ES-I3 (cell line): ENCODE results near the gene METTL22.

Experiments used
- H3K36me3 ChIP-seq: 2 replicates; pipeline ENCODE4 v1.6.1; 2013; ENCODE audit warnings: mild to moderate bottlenecking, low read length, control low read depth, moderate library complexity; ENCODE audit not compliant: insufficient read depth
- H3K4me1 ChIP-seq: 2 replicates; pipeline ENCODE4 v1.6.1; 2013; ENCODE audit warnings: mild to moderate bottlenecking, control low read depth, low read length; ENCODE audit not compliant: insufficient read depth
- H3K9ac ChIP-seq: 2 replicates; pipeline ENCODE4 v1.6.1; 2013; ENCODE audit warnings: low read depth, mild to moderate bottlenecking, low read length, moderate library complexity
- H3K9me3 ChIP-seq: 2 replicates; pipeline ENCODE4 v1.6.1; 2013; ENCODE audit warnings: mild to moderate bottlenecking, low read length, moderate library complexity; ENCODE audit not compliant: control insufficient read depth, insufficient read depth

METTL22 gene

GRCh38 chr16:8587065-8587464 lies 34.4 kb upstream of the METTL22 start:
- H3K9me3 ChIP-seq = no peaks in the 10 kb centered on the region
- H3K9ac ChIP-seq = no peak overlapping the region
- H3K4me1 ChIP-seq = no peaks in the 10 kb centered on the region
- H3K36me3 ChIP-seq = no peaks in the 10 kb centered on the region

DNA sequence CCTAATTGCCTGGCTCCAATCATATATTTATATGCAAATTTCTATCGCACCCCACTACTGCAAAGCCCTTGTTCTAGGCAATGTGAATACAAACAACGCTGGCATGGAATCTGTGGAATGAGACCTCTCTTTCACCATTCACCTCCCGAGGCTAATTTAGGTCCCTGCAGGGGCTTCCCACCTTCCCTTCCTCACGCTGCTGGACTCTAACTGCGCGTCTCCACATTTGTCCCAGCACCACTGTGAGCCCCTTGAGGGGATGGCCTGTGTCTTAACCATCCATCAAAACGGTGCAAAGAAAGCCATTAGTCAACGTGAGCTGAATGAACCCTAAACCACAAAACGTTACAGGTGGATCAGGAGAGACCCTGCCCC lies 32.8 kb upstream of the METTL22 start:
- Histone ChIP-seq H3K9me3 (no peaks in the 10 kb centered on the region), H3K36me3 (no peaks in the 10 kb centered on the region), H3K9ac (peak overlapping the region; percentile 44; the same call in 1 of the 2 replicates), H3K4me1 (no peaks in the 10 kb centered on the region)

GRCh38 chr16:8589057-8589899 lies 32.2 kb upstream of the METTL22 start:
- Histone ChIP-seq H3K36me3 (no peaks in the 10 kb centered on the region), H3K9ac (peak overlapping the region; percentile 44), H3K9me3 (no peaks in the 10 kb centered on the region), H3K4me1 (no peaks in the 10 kb centered on the region)

- H3K9me3 ChIP-seq = no peaks in the 10 kb centered on the region
- H3K36me3 ChIP-seq = no peaks in the 10 kb centered on the region
- H3K4me1 ChIP-seq = no peaks in the 10 kb centered on the region
- H3K9ac ChIP-seq = peak within 1 kb of the TSS; percentile 44
Observed at GRCh38 chr16:8589900-8590688, 31.4 kb upstream of the METTL22 start, which contains the start of gene TMEM114. Gene TMEM114, minus strand, starts transcription at chr16:8590511. Its CDS starts 673 bp downstream, at chr16:8589838.

DNA sequence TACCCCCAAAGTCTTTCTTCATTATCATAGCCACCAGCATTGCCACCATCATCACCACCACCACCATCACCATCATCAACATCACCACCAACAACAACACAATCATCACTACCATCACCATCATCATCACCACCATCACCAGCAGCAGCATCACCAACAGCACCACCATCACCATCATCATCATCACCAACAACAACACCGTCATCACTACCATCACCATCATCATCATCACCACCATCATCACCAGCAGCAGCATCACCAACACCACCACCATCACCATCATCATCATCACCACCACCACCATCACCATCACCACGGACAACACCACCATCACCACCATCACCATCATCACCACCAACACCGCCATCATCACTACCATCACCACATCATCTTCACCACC lies 30.7 kb upstream of the METTL22 start:
- no peak overlapping the region for H3K9ac ChIP-seq
- no peaks in the 10 kb centered on the region for H3K4me1 ChIP-seq
- no peaks in the 10 kb centered on the region for H3K9me3 ChIP-seq
- H3K36me3 ChIP-seq = no peaks in the 10 kb centered on the region

DNA sequence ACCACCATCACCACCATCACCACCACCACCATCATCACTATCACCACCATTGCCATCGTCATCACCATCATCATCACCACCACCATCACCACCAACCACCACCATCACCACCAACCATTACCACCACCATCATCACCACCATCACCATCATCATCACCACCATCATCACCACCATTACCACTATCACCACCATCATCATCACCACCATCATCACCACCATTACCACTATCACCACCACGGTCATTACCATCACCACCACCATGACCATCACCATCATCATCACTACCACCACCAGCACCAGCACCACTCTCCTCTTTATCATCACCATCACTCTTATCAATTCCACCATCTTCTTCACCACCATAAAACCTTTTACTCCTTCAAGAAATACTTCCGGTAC lies 30.0 kb upstream of the METTL22 start:
- Histone ChIP-seq H3K36me3 (no peaks in the 10 kb centered on the region), H3K4me1 (no peaks in the 10 kb centered on the region), H3K9me3 (no peaks in the 10 kb centered on the region), H3K9ac (no peak overlapping the region)

DNA sequence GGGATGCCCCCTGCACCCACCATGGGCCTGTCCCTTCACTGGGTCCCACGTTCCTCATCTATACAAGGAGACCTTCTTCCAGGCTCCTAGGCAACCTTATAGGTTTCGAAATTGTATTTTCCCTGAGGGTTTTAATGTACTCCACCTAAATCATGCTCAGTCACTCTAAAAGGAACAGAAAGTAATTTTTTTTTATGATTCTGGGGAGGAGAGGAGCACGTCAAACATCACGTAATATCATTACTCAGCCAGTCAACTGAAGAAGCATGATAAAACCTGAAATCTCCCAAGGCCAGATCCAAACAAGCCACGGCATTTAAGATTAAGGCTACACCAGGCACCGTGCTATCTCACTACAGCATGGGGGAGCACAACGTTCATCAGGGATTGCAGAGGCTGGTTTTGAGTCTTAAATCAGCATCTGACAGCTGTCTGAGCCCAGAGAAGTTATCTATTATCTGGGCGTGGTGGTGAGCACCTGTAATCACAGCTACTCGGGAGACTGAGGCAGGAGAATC lies 27.3 kb upstream of the METTL22 start:
- H3K9me3 ChIP-seq = no peaks in the 10 kb centered on the region
- H3K36me3 ChIP-seq = no peaks in the 10 kb centered on the region
- no peak overlapping the region for H3K9ac ChIP-seq
- no peaks in the 10 kb centered on the region for H3K4me1 ChIP-seq

GRCh38 chr16:8595783-8596182 lies 25.7 kb upstream of the METTL22 start:
- H3K9me3 ChIP-seq = no peaks in the 10 kb centered on the region
- H3K36me3 ChIP-seq = no peaks in the 10 kb centered on the region
- H3K4me1 ChIP-seq = no peaks in the 10 kb centered on the region
- no peak overlapping the region for H3K9ac ChIP-seq

GRCh38 chr16:8596581-8596980 lies 24.9 kb upstream of the METTL22 start:
- H3K9ac ChIP-seq = no peak overlapping the region
- no peaks in the 10 kb centered on the region for H3K36me3 ChIP-seq

GRCh38 chr16:8600144-8600775 lies 21.2 kb upstream of the METTL22 start:
- no peaks in the 10 kb centered on the region for H3K4me1 ChIP-seq
- peaks cover 6% of the 10 kb centered on the region; the same call in 1 of the 2 replicates for H3K9me3 ChIP-seq
- H3K9ac ChIP-seq = no peak overlapping the region
- no peaks in the 10 kb centered on the region for H3K36me3 ChIP-seq

More at GRCh38 chr16:8596581-8596980, 24.9 kb upstream of the METTL22 start:
- H3K4me1 ChIP-seq = no peaks in the 10 kb centered on the region
- no peaks in the 10 kb centered on the region for H3K9me3 ChIP-seq

DNA sequence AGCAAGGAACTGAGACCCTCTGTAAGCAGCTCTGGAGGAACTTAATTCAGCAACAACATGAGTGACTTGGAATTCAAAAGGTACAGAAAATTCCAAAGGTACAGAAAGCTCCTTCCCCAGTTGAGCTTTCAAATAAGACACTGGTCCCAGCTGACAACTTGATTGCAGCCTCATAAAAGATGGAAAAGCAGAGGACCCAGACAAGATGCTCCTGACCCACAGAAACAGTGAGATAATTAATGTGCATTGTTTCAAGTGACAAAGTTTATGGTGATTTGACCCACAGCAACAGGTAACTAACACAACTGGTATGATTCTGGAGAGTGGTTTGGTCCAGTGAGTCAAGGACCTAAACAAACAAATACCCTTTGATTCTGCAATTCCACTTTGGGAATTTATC lies 15.9 kb upstream of the METTL22 start:
- Histone ChIP-seq H3K9me3 (peaks cover 9% of the 10 kb centered on the region; the same call in 1 of the 2 replicates), H3K9ac (no peak overlapping the region), H3K36me3 (no peaks in the 10 kb centered on the region), H3K4me1 (no peaks in the 10 kb centered on the region)

DNA sequence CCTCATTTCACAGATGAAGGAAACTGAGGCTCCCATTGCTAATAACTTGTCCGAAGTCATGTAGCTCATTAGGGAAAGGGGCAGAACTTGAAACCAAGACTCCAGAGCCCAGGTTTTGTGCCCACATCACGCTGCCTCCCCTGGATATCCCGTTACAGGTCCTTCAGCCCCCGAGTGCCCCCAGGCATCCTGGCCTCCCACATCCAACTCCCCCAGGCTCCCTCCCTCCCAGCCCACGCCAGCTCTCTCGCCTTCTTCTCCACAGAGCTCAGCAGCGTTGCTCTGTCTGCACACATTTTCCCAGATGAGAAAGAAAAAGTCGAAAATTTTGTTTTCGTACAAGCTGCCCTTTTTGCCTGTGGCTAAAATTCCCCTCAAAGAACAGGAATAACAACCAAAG lies 14.3 kb upstream of the METTL22 start:
- Histone ChIP-seq H3K4me1 (no peaks in the 10 kb centered on the region), H3K36me3 (no peaks in the 10 kb centered on the region), H3K9ac (no peak overlapping the region), H3K9me3 (0 out of 2 replicates have a peak, but pooled peaks cover 3% of the 10 kb centered on the region)

DNA sequence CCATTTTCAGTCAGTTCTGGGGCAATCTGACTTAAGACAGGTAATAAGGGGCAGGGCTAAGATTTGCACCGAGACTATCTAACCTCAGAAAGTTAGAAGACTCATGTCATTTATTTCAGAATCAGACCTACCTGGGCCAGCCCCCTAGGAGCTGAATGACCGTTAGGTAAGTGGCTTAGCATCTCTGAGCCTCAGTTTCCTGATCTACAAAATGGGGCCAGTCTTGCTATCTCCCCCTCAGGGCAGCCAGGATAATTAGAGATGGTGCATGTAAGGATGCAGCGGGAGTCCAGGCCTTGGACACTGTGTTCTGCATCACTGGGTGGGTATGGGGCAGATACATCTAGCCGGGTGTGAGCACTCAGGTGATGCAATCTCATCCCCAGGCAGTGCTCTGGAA lies 10.4 kb upstream of the METTL22 start:
- no peaks in the 10 kb centered on the region for H3K36me3 ChIP-seq
- no peaks in the 10 kb centered on the region for H3K9me3 ChIP-seq
- H3K4me1 ChIP-seq = no peaks in the 10 kb centered on the region
- no peak overlapping the region for H3K9ac ChIP-seq

GRCh38 chr16:8611886-8612600 lies 9.5 kb upstream of the METTL22 start:
- Histone ChIP-seq H3K9me3 (no peaks in the 10 kb centered on the region), H3K36me3 (no peaks in the 10 kb centered on the region), H3K4me1 (no peaks in the 10 kb centered on the region), H3K9ac (no peak overlapping the region)
